A549 (cell line): ENCODE data around the gene GTF2H4. TPM values are rescaled to one million over a fixed set of nuclear protein-coding genes. Genes with fewer than 3 reads are reported as not detected.
"Not testable (repeated sequence)": the region's sequence is repeated elsewhere in the genome, so short reads cannot be mapped to it uniquely, and the experiment has no call there.

Experiments used
- ATAC-seq, 2 experiments: fragments of 200-7000 bp in 1 of 2; fragments of >200 bp in 1 of 2; cut with Nextera tagmentation in 1 of 2; cut with Tn5 transposase in 1 of 2; 3 replicates each; pipeline versions ENCODE4 v1.8.0 to v1.9.1; 2018 to 2020; ENCODE audit warnings: mild to moderate bottlenecking in 1 of 2, moderate library complexity in 1 of 2
- CTCF ChIA-PET: fragments of 300-600 bp; sonication (Branson Sonifier 250); formaldehyde crosslinking; extraction: SDS; loops from one replicate; lab custom pipeline; 2021; ENCODE audit warnings: antibody characterized with exemption, inconsistent platforms; lab: Yijun Ruan, JAX
- POLR2A ChIA-PET: fragments of 350-600 bp; formaldehyde crosslinking; extraction: SDS; loops from one replicate; lab custom pipeline; 2021; ENCODE audit warnings: antibody characterized with exemption, inconsistent platforms; lab: Yijun Ruan, JAX
- DNase-seq, 2 experiments: peaks; one replicate each; pipeline versions ENCODE4 v3.0.0 to v3.0.0-alpha.2; 2011 to 2016; ENCODE audit warnings: low read depth in 1 of 2, low spot score in 1 of 2
- FAIRE-seq: peaks from 2 replicates; lab custom pipeline; 2011; peaks lifted over from hg19 to GRCh38; lab: Jason Lieb, UNC
- H3K27ac ChIP-seq, 2 experiments: fragments of >200 bp; sonication (Bioruptor Twin); formaldehyde crosslinking; 3 replicates each; pipeline ENCODE4 v1.5.1; 2016 to 2017
- H3K4me1 ChIP-seq: fragments of >200 bp; sonication (Bioruptor Twin); formaldehyde crosslinking; 3 replicates; pipeline ENCODE4 v1.6.1; 2016
- H3K4me2 ChIP-seq: fragments of >200 bp; sonication (Bioruptor Twin); formaldehyde crosslinking; 3 replicates; pipeline ENCODE4 v1.6.1; 2016
- H3K4me3 ChIP-seq: fragments of >200 bp; sonication (Bioruptor Twin); formaldehyde crosslinking; 3 replicates; pipeline ENCODE4 v1.5.1; 2016
- H3K9me3 ChIP-seq: fragments of >200 bp; sonication (Bioruptor Twin); formaldehyde crosslinking; 3 replicates; pipeline ENCODE4 v1.6.1; 2016
- CBX2 ChIP-seq: fragments of 200-600 bp; sonication (generic); IDR thresholded peaks from 2 replicates; pipeline ENCODE4 v1.6.1; 2016; ENCODE audit warnings: low read depth, mild to moderate bottlenecking, borderline replicate concordance
- CHD4 ChIP-seq: fragments of 200-600 bp; sonication (generic); IDR thresholded peaks from 2 replicates; pipeline ENCODE4 v1.6.1; 2016; ENCODE audit warnings: antibody characterized with exemption, mild to moderate bottlenecking, borderline replicate concordance
- EHF ChIP-seq: fragments of 250-450 bp; sonication (Bioruptor Pico); IDR thresholded peaks from 2 replicates; pipeline ENCODE4 v1.5.0; 2020; ENCODE audit warnings: mild to moderate bottlenecking
- FOSB ChIP-seq: fragments of 250-450 bp; sonication (Bioruptor Pico); IDR thresholded peaks from 2 replicates; pipeline ENCODE4 v1.5.0; 2020; ENCODE audit warnings: mild to moderate bottlenecking, moderate library complexity
- HEYL ChIP-seq: fragments of 250-450 bp; sonication (Bioruptor Pico); IDR thresholded peaks from 2 replicates; pipeline ENCODE4 v1.8.0; 2021; ENCODE audit warnings: mild to moderate bottlenecking, moderate library complexity
- HOXA7 ChIP-seq: fragments of 250-450 bp; sonication (Bioruptor Pico); IDR thresholded peaks from 2 replicates; pipeline ENCODE4 v1.5.0; 2020; ENCODE audit warnings: mild to moderate bottlenecking, moderate library complexity
- PHF8 ChIP-seq: fragments of 200-600 bp; sonication (generic); IDR thresholded peaks from 2 replicates; pipeline ENCODE4 v1.6.1; 2016; ENCODE audit warnings: low read depth, mild to moderate bottlenecking, antibody characterized with exemption, moderate library complexity, borderline replicate concordance
- POLR2AphosphoS2 ChIP-seq: conservative IDR thresholded peaks from 2 replicates; pipeline ENCODE4 v1.6.1; 2012; ENCODE audit warnings: low read length, improper control_type of control experiment, inconsistent platforms
- RAD21 ChIP-seq, 2 experiments: fragments of >200 bp in 1 of 2; sonication (Bioruptor Twin) in 1 of 2; formaldehyde crosslinking in 1 of 2; IDR thresholded peaks in 1 of 2; conservative IDR thresholded peaks in 1 of 2; 2 replicates in 1 of 2; 3 replicates in 1 of 2; pipeline ENCODE4 v1.6.1; 2012 to 2018; ENCODE audit warnings: inconsistent platforms in 1 of 2
- SMC3 ChIP-seq: fragments of >200 bp; sonication (Bioruptor Twin); formaldehyde crosslinking; IDR thresholded peaks from 3 replicates; pipeline ENCODE4 v1.6.1; 2018; ENCODE audit warnings: inconsistent platforms
- TP53 ChIP-seq: fragments of 250-450 bp; sonication (Bioruptor Pico); IDR thresholded peaks from 2 replicates; pipeline ENCODE4 v1.5.0; 2021; ENCODE audit warnings: mild to moderate bottlenecking, moderate library complexity
- ZC3H11A ChIP-seq: fragments of 450-650 bp; IDR thresholded peaks from 2 replicates; pipeline ENCODE4 v1.6.1; 2014; ENCODE audit warnings: antibody characterized with exemption, mild to moderate bottlenecking
- ZNF302 ChIP-seq: fragments of 250-450 bp; sonication (Bioruptor Pico); IDR thresholded peaks from 2 replicates; pipeline ENCODE4 v1.9.0; 2021; ENCODE audit warnings: inconsistent platforms, mild to moderate bottlenecking, moderate library complexity
- WGBS: methylation state at CpG from one replicate; pipeline ENCODE4 v1.1.6; 2017; ENCODE audit errors: missing lambda C conversion rate; 5-methylcytosine and 5-hydroxymethylcytosine counted together
- polyA plus RNA-seq, 4 experiments: library from polyadenylated mRNA; depleted of rRNA in 3 of 4; stranded (reverse); fragments of >200 nt; fragmentation: RNase III in 1 of 4; extraction: RNeasy Plus Mini Kit Qiagen cat#74134 plus additional on column Dnase treatment in 1 of 4; gene quantifications; 2 replicates in 3 of 4; 3 replicates in 1 of 4; pipeline ENCODE4 v1.2.3, GENCODE V29; 2011 to 2017
- TF ChIP-seq, protein P1 (sequence below): fragments of 200-600 bp; sonication (generic); IDR thresholded peaks from 2 replicates; pipeline ENCODE4 v1.6.1; 2016; ENCODE audit warnings: antibody characterized with exemption, mild to moderate bottlenecking, moderate library complexity

The GTF2H4 gene
- polyA plus RNA-seq, 2 of the 4 experiments (the other 2 are of a cell fraction), result 19.7 to 24.1 TPM

DNA sequence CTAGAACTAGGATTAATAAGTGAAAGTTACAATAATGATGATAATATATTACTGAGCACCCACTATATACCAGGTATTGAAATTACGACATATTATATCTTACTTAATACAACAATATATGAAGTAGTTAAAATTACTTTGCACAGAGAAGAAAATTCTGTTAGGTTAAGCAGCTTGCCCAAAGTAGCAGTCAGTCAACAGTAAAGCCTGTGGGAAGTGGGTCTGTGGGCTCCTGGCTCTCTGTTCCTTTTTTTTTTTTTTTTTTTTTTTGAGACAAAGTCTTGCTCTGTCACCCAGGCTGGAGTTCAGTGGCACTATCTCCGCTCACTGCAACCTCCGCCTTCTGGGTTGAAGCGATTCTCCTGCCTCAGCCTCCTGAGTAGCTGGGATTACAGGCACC is 4.8 kb upstream of the GTF2H4 start (continued):
- TF ChIP-seq, protein P1, sequence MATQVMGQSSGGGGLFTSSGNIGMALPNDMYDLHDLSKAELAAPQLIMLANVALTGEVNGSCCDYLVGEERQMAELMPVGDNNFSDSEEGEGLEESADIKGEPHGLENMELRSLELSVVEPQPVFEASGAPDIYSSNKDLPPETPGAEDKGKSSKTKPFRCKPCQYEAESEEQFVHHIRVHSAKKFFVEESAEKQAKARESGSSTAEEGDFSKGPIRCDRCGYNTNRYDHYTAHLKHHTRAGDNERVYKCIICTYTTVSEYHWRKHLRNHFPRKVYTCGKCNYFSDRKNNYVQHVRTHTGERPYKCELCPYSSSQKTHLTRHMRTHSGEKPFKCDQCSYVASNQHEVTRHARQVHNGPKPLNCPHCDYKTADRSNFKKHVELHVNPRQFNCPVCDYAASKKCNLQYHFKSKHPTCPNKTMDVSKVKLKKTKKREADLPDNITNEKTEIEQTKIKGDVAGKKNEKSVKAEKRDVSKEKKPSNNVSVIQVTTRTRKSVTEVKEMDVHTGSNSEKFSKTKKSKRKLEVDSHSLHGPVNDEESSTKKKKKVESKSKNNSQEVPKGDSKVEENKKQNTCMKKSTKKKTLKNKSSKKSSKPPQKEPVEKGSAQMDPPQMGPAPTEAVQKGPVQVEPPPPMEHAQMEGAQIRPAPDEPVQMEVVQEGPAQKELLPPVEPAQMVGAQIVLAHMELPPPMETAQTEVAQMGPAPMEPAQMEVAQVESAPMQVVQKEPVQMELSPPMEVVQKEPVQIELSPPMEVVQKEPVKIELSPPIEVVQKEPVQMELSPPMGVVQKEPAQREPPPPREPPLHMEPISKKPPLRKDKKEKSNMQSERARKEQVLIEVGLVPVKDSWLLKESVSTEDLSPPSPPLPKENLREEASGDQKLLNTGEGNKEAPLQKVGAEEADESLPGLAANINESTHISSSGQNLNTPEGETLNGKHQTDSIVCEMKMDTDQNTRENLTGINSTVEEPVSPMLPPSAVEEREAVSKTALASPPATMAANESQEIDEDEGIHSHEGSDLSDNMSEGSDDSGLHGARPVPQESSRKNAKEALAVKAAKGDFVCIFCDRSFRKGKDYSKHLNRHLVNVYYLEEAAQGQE, result no peak
- TF ChIP-seq EHF (CRISPR knock-in tag) (no peak), ZNF302 (CRISPR knock-in tag) (no peak), PHF8 (no peak), TP53 (no peak)

DNA sequence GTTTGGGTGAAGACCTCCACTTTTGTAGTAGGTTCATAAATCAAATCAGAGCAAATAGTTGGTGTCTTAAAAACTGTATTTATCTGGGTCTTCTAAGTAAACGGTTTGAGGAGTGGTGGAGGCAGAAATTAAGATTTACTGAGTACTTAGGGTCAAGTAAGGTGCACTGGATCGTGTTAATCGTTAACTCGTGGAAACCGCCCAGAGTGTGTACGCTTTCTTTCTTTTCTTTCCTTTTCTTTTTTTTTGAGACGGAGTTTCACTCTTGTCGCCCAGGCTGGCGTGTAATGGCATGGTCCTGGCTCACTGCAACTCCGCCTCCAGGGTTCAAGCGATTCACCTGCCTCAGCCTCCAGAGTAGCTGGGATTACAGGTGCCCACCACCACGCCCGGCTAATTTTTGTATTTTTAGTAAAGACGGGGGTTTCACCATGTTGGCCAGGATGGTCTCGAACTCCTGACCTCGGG is 683 bp upstream of the GTF2H4 start:
- FAIRE-seq, H3K4me1 ChIP-seq: not testable (repeated sequence)
- peak overlapping the region; percentile 94 for H3K4me3 ChIP-seq
- peak in 1 of 2 experiments; percentile 27 for DNase-seq
- peak overlapping the region; percentile 70 for H3K4me2 ChIP-seq
- TF ChIP-seq CHD4, result peak; percentile 90; the same call in 1 of the 2 replicates
- TF ChIP-seq, all 56 proteins: peak for 1; not testable (repeated sequence) for 55
- ChIA-PET CTCF (interaction anchor here (1.3 to 4.0 kb wide), 5 partner anchors 9 to 180 kb away, joined by 3 to 21 read pairs (median 8); no protein-coding TSS in a partner anchor), POLR2A (interaction anchor here (0.6 to 1.1 kb wide), 5 partner anchors 18 to 207 kb away, joined by 3 to 10 read pairs (median 4); partner anchors contain the start of genes DDR1 and PSORS1C1)
- not testable (repeated sequence) for ATAC-seq, H3K9me3 ChIP-seq
- 7% methylated on average over 15 of the region's 16 CpGs for WGBS
- peak overlapping the region; percentile 71 to 86 for H3K27ac ChIP-seq

DNA sequence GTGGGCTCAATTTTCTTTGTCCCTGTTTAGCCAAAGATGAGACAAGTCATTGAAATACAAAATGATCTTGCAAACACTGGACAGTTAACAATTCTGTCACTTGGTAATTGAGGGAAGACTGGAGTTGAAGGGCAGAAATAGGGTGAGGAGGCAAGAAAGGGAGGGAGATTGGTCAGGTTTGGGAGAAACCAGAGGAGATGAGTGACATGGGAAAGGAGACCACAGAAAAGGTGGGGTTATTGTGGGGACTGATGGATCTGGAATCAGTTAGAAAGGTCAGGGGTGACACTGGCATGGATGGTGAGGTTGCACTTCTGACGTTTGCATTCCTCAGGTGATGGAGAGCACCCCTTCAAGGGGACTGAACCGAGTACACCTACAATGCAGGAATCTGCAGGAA is 693 bp downstream of the GTF2H4 start:
- ChIA-PET CTCF (interaction anchor here (1.4 to 4.0 kb wide), 3 partner anchors 7 to 161 kb away, joined by 3 to 21 read pairs (median 11); no protein-coding TSS in a partner anchor), POLR2A (no interaction called here)
- ATAC-seq, result no peak
- DNase-seq, result no peak
- 17% methylated on average over 2 of the region's 2 CpGs for WGBS
- Histone ChIP-seq H3K4me1 (peaks cover 14% of the 10 kb centered on the region; the same call in 2 of the 3 replicates), H3K4me2 (peak overlapping the region; percentile 91), H3K9me3 (no peaks in the 10 kb centered on the region), H3K27ac (peak overlapping the region; percentile 84 to 85), H3K4me3 (peak overlapping the region; percentile 94)
- no peak for TF ChIP-seq HEYL
- no peak for TF ChIP-seq HOXA7
- no peak for TF ChIP-seq CBX2
- no peak for TF ChIP-seq RAD21 (conservative IDR thresholded peaks at IDR 0.05 in 1 of 2, IDR thresholded peaks at IDR 0.05 in 1 of 2)
- no peak for TF ChIP-seq FOSB
- no peak for TF ChIP-seq ZNF302 (CRISPR knock-in tag)
- no peak for TF ChIP-seq SMC3
- no peak for TF ChIP-seq POLR2AphosphoS2
- no peak for TF ChIP-seq ZC3H11A
- no peak for FAIRE-seq

DNA sequence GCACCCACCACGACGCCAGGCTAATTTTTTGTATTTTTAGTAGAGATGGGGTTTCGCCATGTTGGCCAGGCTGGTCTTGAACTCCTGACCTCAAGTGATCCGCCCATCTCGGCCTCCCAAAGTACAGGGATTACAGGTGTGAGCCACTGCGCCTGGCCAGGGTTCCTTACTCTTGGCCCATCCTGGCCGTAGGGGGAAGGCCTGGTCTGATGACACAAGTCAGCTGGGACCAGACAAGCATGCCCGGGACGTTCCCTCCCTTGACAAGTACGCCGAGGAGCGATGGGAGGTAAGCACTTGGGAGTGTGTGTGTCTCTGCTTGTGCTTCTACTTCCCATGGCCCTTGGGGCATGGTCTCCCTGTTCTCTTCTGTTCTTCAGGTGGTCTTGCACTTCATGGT is 2.5 kb downstream of the GTF2H4 start:
- DNase-seq, H3K4me3 ChIP-seq, H3K4me2 ChIP-seq, ATAC-seq, H3K9me3 ChIP-seq, POLR2A ChIA-PET, FAIRE-seq, H3K27ac ChIP-seq: not testable (repeated sequence)
- WGBS, result 93% methylated on average over 6 of the region's 12 CpGs
- peaks cover 24% of the 10 kb centered on the region for H3K4me1 ChIP-seq
- CTCF ChIA-PET, result interaction anchor here (0.7 to 4.0 kb wide), 7 partner anchors 13 to 169 kb away, joined by 3 to 21 read pairs (median 4); partner anchors contain the start of gene DDR1
